Uterus (tissue), 4 donors: ENCODE measurements around the gene RNF6. TPM values are rescaled to one million over a fixed set of nuclear protein-coding genes. Genes with fewer than 3 reads are reported as not detected.

ENCODE experiments used
- DNase-seq, 2 donors: peaks; one replicate each; pipeline ENCODE4 v3.0.0-alpha.2; 2019 to 2020
- H3K27ac ChIP-seq, 2 donors: fragments of 200-600 bp; sonication (generic); 1 replicate in 1 of 2; 2 replicates in 1 of 2; pipeline ENCODE4 v1.5.1; 2016 to 2018
- H3K27me3 ChIP-seq, 2 donors: fragments of 200-600 bp; sonication (generic); one replicate each; pipeline ENCODE4 v1.5.1; 2018 to 2019; ENCODE audit warnings: control low read depth in 1 of 2
- H3K36me3 ChIP-seq, 2 donors: fragments of 200-600 bp; sonication (generic); one replicate each; pipeline ENCODE4 v1.5.1; 2019; ENCODE audit warnings: control low read depth in 1 of 2
- H3K4me1 ChIP-seq, 2 donors: fragments of 200-600 bp; sonication (generic); one replicate each; pipeline ENCODE4 v1.5.1; 2018 to 2019; ENCODE audit warnings: control low read depth in 1 of 2
- H3K4me3 ChIP-seq, 2 donors: fragments of 200-600 bp; sonication (generic); 1 replicate in 1 of 2; 2 replicates in 1 of 2; pipeline ENCODE4 v1.5.1; 2018 to 2019; ENCODE audit warnings: mild to moderate bottlenecking in 1 of 2
- H3K9me3 ChIP-seq, 2 donors: fragments of 200-600 bp; sonication (generic); one replicate each; pipeline ENCODE4 v1.5.1; 2019; ENCODE audit warnings: control low read depth in 1 of 2
- POLR2A ChIP-seq, 2 donors: fragments of 450-650 bp; IDR thresholded peaks; one replicate each; pipeline ENCODE4 v1.6.1; 2016; ENCODE audit warnings: antibody characterized with exemption in 2 of 2, mild to moderate bottlenecking in 1 of 2, moderate library complexity in 1 of 2
- intact Hi-C: fragments of 100-400 bp; cut with DNase I; formaldehyde crosslinking; loops from one replicate; pipeline ENCODE4 v1.15.1; 2023; ENCODE audit warnings: low total_unique reads
- total RNA-seq, 4 donors: library from RNA; depleted of rRNA in 3 of 4; stranded (reverse); fragments of >200 nt in 3 of 4; gene quantifications; one replicate each; pipeline versions ENCODE4 v1.1.0 to v1.2.4, GENCODE V29; 2014 to 2023
- TF ChIP-seq, protein P1 (sequence below), 4 experiments: fragments of 200-600 bp in 2 of 4; fragments of 450-650 bp in 2 of 4; sonication (generic) in 2 of 4; IDR thresholded peaks; one replicate each; pipeline ENCODE4 v1.5.1; 2016 to 2019; ENCODE audit warnings: antibody characterized with exemption in 4 of 4, mild to moderate bottlenecking in 2 of 4, moderate library complexity in 1 of 4
- donor health status: DM: yes; HTN: yes; CAD: no.

Gene RNF6
- total RNA-seq, 4 donors from 2014 or later: 12.0 to 32.4 (median 20.0) TPM

DNA sequence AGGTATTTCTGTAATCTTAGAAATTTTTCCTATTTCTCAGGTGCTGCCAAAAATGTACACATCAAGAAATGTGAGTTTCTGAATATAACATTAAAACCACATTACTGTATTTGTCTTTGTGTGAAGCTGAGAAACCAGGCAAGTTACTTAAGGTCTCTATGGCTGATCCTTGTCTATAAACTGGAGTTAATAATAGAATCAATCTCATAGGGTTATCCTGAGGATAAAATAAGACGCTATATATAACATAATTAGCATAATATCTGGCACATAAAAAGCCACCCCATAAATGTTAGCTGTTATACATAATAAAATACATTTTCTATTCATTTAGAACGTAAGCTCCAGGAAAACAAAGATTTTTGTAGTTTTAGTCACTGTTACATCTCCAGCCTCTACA lies 6.1 kb downstream of the RNF6 start:
- H3K4me1 ChIP-seq: peaks cover 0 to 10% of the 10 kb centered on the region in 2 donors
- no peaks in the 10 kb centered on the region for H3K27me3 ChIP-seq
- H3K27ac ChIP-seq: no peak overlapping the region
- TF ChIP-seq POLR2A (IDR thresholded peaks at IDR 0.05): no peak
- TF ChIP-seq, protein P1, sequence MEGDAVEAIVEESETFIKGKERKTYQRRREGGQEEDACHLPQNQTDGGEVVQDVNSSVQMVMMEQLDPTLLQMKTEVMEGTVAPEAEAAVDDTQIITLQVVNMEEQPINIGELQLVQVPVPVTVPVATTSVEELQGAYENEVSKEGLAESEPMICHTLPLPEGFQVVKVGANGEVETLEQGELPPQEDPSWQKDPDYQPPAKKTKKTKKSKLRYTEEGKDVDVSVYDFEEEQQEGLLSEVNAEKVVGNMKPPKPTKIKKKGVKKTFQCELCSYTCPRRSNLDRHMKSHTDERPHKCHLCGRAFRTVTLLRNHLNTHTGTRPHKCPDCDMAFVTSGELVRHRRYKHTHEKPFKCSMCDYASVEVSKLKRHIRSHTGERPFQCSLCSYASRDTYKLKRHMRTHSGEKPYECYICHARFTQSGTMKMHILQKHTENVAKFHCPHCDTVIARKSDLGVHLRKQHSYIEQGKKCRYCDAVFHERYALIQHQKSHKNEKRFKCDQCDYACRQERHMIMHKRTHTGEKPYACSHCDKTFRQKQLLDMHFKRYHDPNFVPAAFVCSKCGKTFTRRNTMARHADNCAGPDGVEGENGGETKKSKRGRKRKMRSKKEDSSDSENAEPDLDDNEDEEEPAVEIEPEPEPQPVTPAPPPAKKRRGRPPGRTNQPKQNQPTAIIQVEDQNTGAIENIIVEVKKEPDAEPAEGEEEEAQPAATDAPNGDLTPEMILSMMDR (IDR thresholded peaks at IDR 0.05): no peak
- no peaks in the 10 kb centered on the region for H3K36me3 ChIP-seq
- H3K4me3 ChIP-seq: no peak overlapping the region
- no peak for DNase-seq
- H3K9me3 ChIP-seq: no peaks in the 10 kb centered on the region
- intact Hi-C loops: no loop called here

DNA sequence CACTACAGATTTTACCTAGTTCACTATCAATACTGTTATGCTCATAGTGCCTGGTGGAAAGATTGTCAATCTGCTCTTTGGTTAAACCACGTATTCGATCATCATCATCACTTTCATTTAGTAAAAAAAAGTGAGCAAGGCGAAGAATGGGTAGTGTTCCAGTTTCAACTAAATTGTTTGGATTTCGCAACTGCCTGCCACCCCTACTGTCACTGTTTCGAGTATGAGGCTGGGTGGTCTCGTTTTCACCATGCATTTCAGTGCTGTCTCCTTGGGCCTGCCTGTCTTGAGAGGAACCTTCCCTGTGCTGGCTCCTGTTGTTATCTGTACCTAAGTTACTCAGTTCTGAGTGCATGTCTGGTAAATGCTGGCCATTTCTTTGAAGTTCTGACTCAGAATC lies 8.1 kb downstream of the RNF6 start:
- H3K4me1 ChIP-seq: no peaks in the 10 kb centered on the region
- H3K27ac ChIP-seq: no peak overlapping the region
- intact Hi-C loops: no loop called here
- no peaks in the 10 kb centered on the region for H3K36me3 ChIP-seq
- TF ChIP-seq, protein P1 (IDR thresholded peaks at IDR 0.05): no peak
- no peaks in the 10 kb centered on the region for H3K9me3 ChIP-seq
- H3K27me3 ChIP-seq: no peaks in the 10 kb centered on the region
- DNase-seq: no peak
- no peak overlapping the region for H3K4me3 ChIP-seq

DNA sequence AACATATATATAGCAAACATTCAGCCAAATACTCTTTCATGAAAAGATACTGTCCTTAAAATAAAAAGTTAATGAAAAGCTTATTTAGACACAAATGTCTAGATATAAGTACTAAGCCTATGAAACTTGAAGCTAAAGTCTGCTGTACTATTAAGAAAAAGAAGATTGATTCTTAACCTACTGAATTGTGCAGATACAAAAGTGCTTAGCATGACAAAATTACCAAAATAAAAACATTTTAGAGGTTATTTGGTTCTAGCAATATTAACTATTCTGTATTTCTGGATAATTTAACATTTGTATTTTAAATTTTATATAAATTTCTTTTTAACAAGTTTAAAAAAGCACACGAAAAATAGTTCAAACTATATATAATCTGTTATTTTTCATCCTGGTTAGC lies 8.8 kb downstream of the RNF6 start:
- TF ChIP-seq, protein P1 (IDR thresholded peaks at IDR 0.05): no peak
- no peak for TF ChIP-seq POLR2A (IDR thresholded peaks at IDR 0.05)
- no peaks in the 10 kb centered on the region for H3K9me3 ChIP-seq
- no peaks in the 10 kb centered on the region for H3K27me3 ChIP-seq
- H3K27ac ChIP-seq: no peak overlapping the region
- no peak overlapping the region for H3K4me3 ChIP-seq
- H3K36me3 ChIP-seq: no peaks in the 10 kb centered on the region
- no peak for DNase-seq
- no peaks in the 10 kb centered on the region for H3K4me1 ChIP-seq
- intact Hi-C loops: no loop called here

DNA sequence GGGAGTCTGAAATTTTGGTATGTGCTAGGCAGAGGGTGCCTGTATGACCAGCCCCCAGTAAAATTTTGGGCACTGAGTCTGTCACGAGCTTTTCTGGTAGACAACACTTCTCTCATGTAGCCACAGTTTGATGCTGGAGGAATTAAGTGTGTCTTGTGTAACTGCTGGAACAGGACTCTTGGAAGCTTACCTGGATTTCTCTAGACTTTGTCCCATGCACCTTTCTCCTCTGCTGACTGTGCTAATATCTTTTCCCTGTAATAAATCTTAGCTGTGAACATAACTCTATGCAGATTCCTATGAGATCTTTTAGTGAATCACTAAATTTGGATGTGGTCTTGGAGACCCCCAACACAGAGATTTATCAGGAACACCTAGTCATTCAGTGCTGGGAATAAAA lies 13.8 kb downstream of the RNF6 start:
- no peaks in the 10 kb centered on the region for H3K9me3 ChIP-seq
- DNase-seq: no peak
- H3K4me3 ChIP-seq: no peak overlapping the region
- H3K27me3 ChIP-seq: no peaks in the 10 kb centered on the region
- intact Hi-C loops: no loop called here
- H3K27ac ChIP-seq: no peak overlapping the region
- no peak for TF ChIP-seq POLR2A (IDR thresholded peaks at IDR 0.05)
- H3K4me1 ChIP-seq: no peaks in the 10 kb centered on the region
- H3K36me3 ChIP-seq: no peaks in the 10 kb centered on the region

DNA sequence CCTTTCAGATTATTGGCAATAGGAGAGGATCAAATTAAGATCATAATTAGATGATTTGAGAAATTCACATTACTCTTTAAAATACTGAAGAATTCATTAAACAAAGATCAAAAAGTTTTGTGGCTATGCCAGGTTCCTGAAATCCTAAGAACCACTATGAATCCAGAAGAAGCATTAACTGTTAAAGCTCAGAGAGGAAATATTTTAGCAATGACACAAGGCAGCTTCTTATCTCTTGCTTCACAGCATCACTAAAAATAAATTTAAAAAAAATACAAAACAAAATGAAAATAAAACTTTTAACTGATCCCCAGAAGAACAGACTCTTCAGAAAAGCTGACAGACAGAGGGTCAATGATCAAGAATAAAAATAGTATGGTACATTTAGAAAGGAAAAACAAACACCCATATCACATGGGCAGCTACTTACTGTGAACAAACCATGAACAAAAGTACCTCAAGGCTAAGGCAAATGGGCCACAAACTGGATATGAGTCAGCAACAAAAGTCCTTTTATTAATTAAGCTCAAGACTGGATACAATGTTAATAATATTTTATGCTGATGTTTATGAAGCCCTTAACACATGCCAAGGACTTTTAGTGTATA lies 19.6 kb downstream of the RNF6 start:
- TF ChIP-seq, protein P1 (IDR thresholded peaks at IDR 0.05): no peak
- no peak for TF ChIP-seq POLR2A (IDR thresholded peaks at IDR 0.05)
- intact Hi-C loops: no loop called here
- no peaks in the 10 kb centered on the region for H3K9me3 ChIP-seq
- no peak for DNase-seq
- H3K27ac ChIP-seq: no peak overlapping the region
- no peaks in the 10 kb centered on the region for H3K36me3 ChIP-seq
- no peak overlapping the region for H3K4me3 ChIP-seq
- H3K4me1 ChIP-seq: no peaks in the 10 kb centered on the region
- H3K27me3 ChIP-seq: no peaks in the 10 kb centered on the region

DNA sequence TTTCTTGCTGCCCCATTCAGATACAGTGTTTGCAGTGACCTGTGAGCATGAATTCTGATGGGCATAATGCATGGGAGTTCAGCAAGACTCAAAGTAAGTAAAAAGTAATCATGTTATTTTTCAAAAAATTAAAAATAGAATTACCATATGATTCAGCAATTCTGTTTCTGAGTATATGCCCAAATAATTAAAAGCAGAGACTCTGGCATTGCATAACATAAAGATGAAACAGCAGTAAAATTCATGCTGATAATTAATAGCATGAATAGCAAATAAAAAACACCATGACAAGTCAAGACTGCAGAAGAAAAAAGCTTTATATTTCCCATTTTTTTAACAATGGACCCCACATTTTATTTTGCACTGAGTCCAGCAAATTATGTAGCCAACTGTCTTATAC lies 21.3 kb downstream of the RNF6 start:
- H3K4me1 ChIP-seq: no peaks in the 10 kb centered on the region
- TF ChIP-seq POLR2A (IDR thresholded peaks at IDR 0.05): no peak
- TF ChIP-seq, protein P1 (IDR thresholded peaks at IDR 0.05): no peak
- no peaks in the 10 kb centered on the region for H3K27me3 ChIP-seq
- H3K9me3 ChIP-seq: no peaks in the 10 kb centered on the region
- intact Hi-C loops: no loop called here
- no peak for DNase-seq
- no peak overlapping the region for H3K4me3 ChIP-seq
- H3K36me3 ChIP-seq: no peaks in the 10 kb centered on the region
- no peak overlapping the region for H3K27ac ChIP-seq
